ENCODE measurements around the gene DISP3.

DNA sequence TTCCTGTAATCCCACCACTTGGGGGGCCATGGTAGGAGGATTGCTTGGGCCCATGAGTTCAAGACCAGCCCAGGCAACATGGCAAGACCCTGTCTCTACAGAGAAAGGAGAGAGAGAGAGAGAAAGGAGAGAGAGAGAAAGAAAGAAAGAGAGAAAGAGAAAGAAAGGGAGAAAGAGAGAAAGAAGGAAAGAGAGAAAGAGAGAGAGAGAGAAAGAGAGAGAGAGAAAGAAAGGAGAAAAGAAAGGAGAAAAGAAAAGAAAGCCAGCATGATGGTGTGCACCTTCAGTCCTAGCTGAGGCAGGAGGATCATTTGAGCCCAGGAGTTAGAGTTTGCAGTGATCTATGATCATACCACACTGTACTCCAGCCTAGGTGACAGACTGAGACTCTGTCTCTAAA is 82.8 kb downstream of the DISP3 start:
- TF ChIP-seq CTCF (IDR thresholded peaks at IDR 0.05; ENCODE audit: poor library complexity) (no peak), EZH2 (IDR thresholded peaks at IDR 0.05; ENCODE audit: borderline replicate concordance) (no peak), EZH2phosphoT487 (IDR thresholded peaks at IDR 0.05; ENCODE audit: low read depth, severe bottlenecking, unreplicated experiment) (no peak)

Data from hepatocyte (in vitro differentiated cells).